Measurements from ENCODE around the gene TNP2.
"Not testable (repeated sequence)": the region's sequence is repeated elsewhere in the genome, so short reads cannot be mapped to it uniquely, and the experiment has no call there.

TNP2 gene

GRCh38 chr16:11291091-11291703 is 22.1 kb upstream of the TNP2 start:
- ChIA-PET CTCF (interaction anchor here (1.1 kb wide), 1 partner anchor 10 kb away, joined by 3 read pairs; no protein-coding TSS in a partner anchor), POLR2A (no interaction called here)
- no peak for DNase-seq (ENCODE audit: low read depth, low spot score)
- no peak overlapping the region for H3K4me3 ChIP-seq (ENCODE audit: low read depth, low read length)
- TF ChIP-seq CTCF (IDR thresholded peaks at IDR 0.05; ENCODE audit: insufficient read depth, low read length, missing control alignments) = no peak

- ChIA-PET POLR2A (no interaction called here), CTCF (no interaction called here)
- no peak overlapping the region for H3K4me3 ChIP-seq (ENCODE audit: low read depth, low read length)
- no peak for DNase-seq (ENCODE audit: low read depth, low spot score)
- TF ChIP-seq CTCF (IDR thresholded peaks at IDR 0.05; ENCODE audit: insufficient read depth, low read length, missing control alignments) = no peak
Observed at GRCh38 chr16:11290102-11290893, 21.2 kb upstream of the TNP2 start.

GRCh38 chr16:11289696-11290095 is 20.6 kb upstream of the TNP2 start:
- DNase-seq (ENCODE audit: low read depth, low spot score); H3K4me3 ChIP-seq (ENCODE audit: low read depth, low read length); POLR2A ChIA-PET: not testable (repeated sequence)
- CTCF ChIA-PET = interaction anchor here (1.1 kb wide), 1 partner anchor 107 kb away, joined by 3 read pairs; no protein-coding TSS in a partner anchor

- no peak for DNase-seq (ENCODE audit: low read depth, low spot score)
- ChIA-PET CTCF (interaction anchor here (1.1 kb wide), 1 partner anchor 107 kb away, joined by 3 read pairs; no protein-coding TSS in a partner anchor), POLR2A (no interaction called here)
- no peak for TF ChIP-seq CTCF (IDR thresholded peaks at IDR 0.05; ENCODE audit: insufficient read depth, low read length, missing control alignments)
- no peak overlapping the region for H3K4me3 ChIP-seq (ENCODE audit: low read depth, low read length)
Observed at GRCh38 chr16:11289202-11289601, 20.1 kb upstream of the TNP2 start.

GRCh38 chr16:11285842-11286241 is 16.7 kb upstream of the TNP2 start:
- CTCF ChIA-PET = interaction anchor here (1.0 to 1.5 kb wide), 3 partner anchors 16 to 322 kb away, joined by 3 to 6 read pairs (median 4); partner anchors contain the start of gene TNP2

GRCh38 chr16:11283820-11284248 is 14.7 kb upstream of the TNP2 start:
- CTCF ChIA-PET = interaction anchor here (1.5 to 2.1 kb wide), 2 partner anchors 10 to 112 kb away, joined by 3 to 8 read pairs; partner anchors contain the start of gene PRM3
- POLR2A ChIA-PET = no interaction called here
- no peak overlapping the region for H3K4me3 ChIP-seq (ENCODE audit: low read depth, low read length)
- DNase-seq (ENCODE audit: low read depth, low spot score) = no peak
- no peak for TF ChIP-seq CTCF (IDR thresholded peaks at IDR 0.05; ENCODE audit: insufficient read depth, low read length, missing control alignments)

More at GRCh38 chr16:11285842-11286241, 16.7 kb upstream of the TNP2 start:
- no peak for TF ChIP-seq CTCF (IDR thresholded peaks at IDR 0.05; ENCODE audit: insufficient read depth, low read length, missing control alignments)
- no peak for DNase-seq (ENCODE audit: low read depth, low spot score)
- H3K4me3 ChIP-seq (ENCODE audit: low read depth, low read length) = no peak overlapping the region
- POLR2A ChIA-PET = no interaction called here
